Keratinocyte (primary cell): ENCODE results near the gene CHAC1. TPM values are rescaled to one million over a fixed set of nuclear protein-coding genes. Genes with fewer than 3 reads are reported as not detected.
A peak's percentile ranks its signal among the peaks of the same experiment; 100 is the strongest.

Source experiments
- DNase-seq: peaks from one replicate; pipeline ENCODE4 v3.0.0-alpha.2; 2011; ENCODE audit warnings: low read depth, missing footprints, low spot score
- FAIRE-seq: peaks from 2 replicates; lab custom pipeline; 2011; peaks lifted over from hg19 to GRCh38; lab: Jason Lieb, UNC
- H2AFZ ChIP-seq: 2 replicates; pipeline ENCODE4 v1.6.0; 2012; ENCODE audit warnings: low read length, control low read depth, inconsistent platforms; ENCODE audit not compliant: control insufficient read depth
- H3K27ac ChIP-seq: 2 replicates; pipeline ENCODE4 v1.5.1; 2011; ENCODE audit warnings: low read length; ENCODE audit not compliant: control insufficient read depth, insufficient read depth
- H3K27me3 ChIP-seq: 3 replicates; pipeline ENCODE4 v1.6.0; 2011; ENCODE audit warnings: low read length; ENCODE audit not compliant: control insufficient read depth, insufficient read depth; ENCODE audit errors: extremely low read depth
- H3K36me3 ChIP-seq, 2 experiments: 2 replicates in 1 of 2; 3 replicates in 1 of 2; pipeline ENCODE4 v1.5.1; 2011; ENCODE audit warnings: low read length in 2 of 2, mild to moderate bottlenecking in 1 of 2; ENCODE audit not compliant: control insufficient read depth in 2 of 2, insufficient read depth in 2 of 2; ENCODE audit errors: extremely low read depth in 1 of 2
- H3K4me1 ChIP-seq: 3 replicates; pipeline ENCODE4 v1.5.1; 2011; ENCODE audit warnings: low read length; ENCODE audit not compliant: control insufficient read depth, insufficient read depth; ENCODE audit errors: extremely low read depth
- H3K4me2 ChIP-seq: 3 replicates; pipeline ENCODE4 v1.6.0; 2011; ENCODE audit warnings: low read depth, low read length; ENCODE audit not compliant: control insufficient read depth, insufficient read depth; ENCODE audit errors: extremely low read depth
- H3K4me3 ChIP-seq, 3 experiments: fragments of 200-600 bp in 1 of 3; sonication (generic) in 1 of 3; 2 replicates in 2 of 3; 3 replicates in 1 of 3; pipeline ENCODE4 v1.5.1; 2011 to 2016; ENCODE audit warnings: low read length in 3 of 3, mild to moderate bottlenecking in 3 of 3, control low read depth in 2 of 3, inconsistent platforms in 1 of 3, low read depth in 1 of 3, mixed read lengths in 1 of 3, mixed run types in 1 of 3, moderate library complexity in 1 of 3; ENCODE audit not compliant: control insufficient read depth in 2 of 3, insufficient read depth in 2 of 3; ENCODE audit errors: extremely low read depth in 1 of 3
- H3K79me2 ChIP-seq: 2 replicates; pipeline ENCODE4 v1.6.0; 2012; ENCODE audit warnings: low read length; ENCODE audit not compliant: control insufficient read depth, insufficient read depth
- H3K9ac ChIP-seq: 3 replicates; pipeline ENCODE4 v1.6.0; 2011; ENCODE audit warnings: low read length; ENCODE audit not compliant: control insufficient read depth, insufficient read depth; ENCODE audit errors: extremely low read depth
- H3K9me1 ChIP-seq: 3 replicates; pipeline ENCODE4 v1.6.0; 2011; ENCODE audit warnings: low read length; ENCODE audit not compliant: control insufficient read depth, insufficient read depth; ENCODE audit errors: extremely low read depth
- H3K9me3 ChIP-seq: 2 replicates; pipeline ENCODE4 v1.5.1; 2012; ENCODE audit warnings: low read depth, low read length; ENCODE audit not compliant: control insufficient read depth
- H4K20me1 ChIP-seq: 3 replicates; pipeline ENCODE4 v1.6.0; 2011; ENCODE audit warnings: low read length; ENCODE audit not compliant: control insufficient read depth, insufficient read depth; ENCODE audit errors: extremely low read depth
- CTCF ChIP-seq, 3 experiments: IDR thresholded peaks in 1 of 3; conservative IDR thresholded peaks in 1 of 3; optimal IDR thresholded peaks in 1 of 3; 2 replicates in 2 of 3; 3 replicates in 1 of 3; pipeline versions ENCODE3 to v1.5.1; 2011; ENCODE audit warnings: low read length in 3 of 3, mild to moderate bottlenecking in 3 of 3, moderate library complexity in 2 of 3, control low read depth in 1 of 3, inconsistent platforms in 1 of 3; ENCODE audit not compliant: insufficient read depth in 2 of 3; ENCODE audit errors: extremely low read depth in 1 of 3
- EZH2 ChIP-seq: IDR thresholded peaks from one replicate; pipeline ENCODE4 v1.6.1; 2012; ENCODE audit warnings: inconsistent platforms, mild to moderate bottlenecking, low read length, moderate library complexity
- dilution Hi-C: fragments of 300-500 bp; cut with MboI; formaldehyde crosslinking; loops from one replicate; pipeline ENCODE4 v1.7.0; 2020; ENCODE audit warnings: low sequenced_read_pairs; ENCODE audit not compliant: extremely low pct_ligation_motif_present
- polyA plus RNA-seq, 5 experiments: library from polyadenylated mRNA; depleted of rRNA in 3 of 5; stranded (reverse) in 3 of 5; stranded (forward) in 1 of 5; unstranded in 1 of 5; fragments of >200 nt; gene quantifications; 1 replicate in 1 of 5; 2 replicates in 3 of 5; 3 replicates in 1 of 5; pipeline versions ENCODE4 v1.2.1 to v1.2.3, GENCODE V29; 2011 to 2012; ENCODE audit warnings: missing spikeins in 2 of 5, low read depth in 1 of 5, low replicate concordance in 1 of 5

The CHAC1 gene
- polyA plus RNA-seq, 1 donor (not counting 4 experiments of a cell fraction or from before 2014, with no cell fraction given): 6.4 TPM

GRCh38 chr15:40955141-40955903, 2.1 kb downstream of the CHAC1 start:
- TF ChIP-seq CTCF (optimal IDR thresholded peaks at IDR 0.05 in 1 of 3, IDR thresholded peaks at IDR 0.05 in 1 of 3, conservative IDR thresholded peaks at IDR 0.05 in 1 of 3; ENCODE audit: extremely low read depth in 1 of 3, insufficient read depth in 2 of 3, low read length in 3 of 3): no peak
- TF ChIP-seq EZH2: no peak
- H3K36me3 ChIP-seq: peaks cover 4 to 15% of the 10 kb centered on the region in 2 experiments
- H3K27ac ChIP-seq: no peak overlapping the region
- H4K20me1 ChIP-seq: peaks cover 3% of the 10 kb centered on the region
- FAIRE-seq: no peak
- no peak for DNase-seq
- H3K79me2 ChIP-seq: no peaks in the 10 kb centered on the region
- H2AFZ ChIP-seq: no peak overlapping the region
- no peak overlapping the region for H3K9ac ChIP-seq
- H3K9me1 ChIP-seq: no peaks in the 10 kb centered on the region
- no peaks in the 10 kb centered on the region for H3K9me3 ChIP-seq
- H3K4me3 ChIP-seq: peak overlapping the region in 1 of 3 experiments; percentile 87
- dilution Hi-C loops: no loop called here
- no peak overlapping the region for H3K4me2 ChIP-seq
- H3K27me3 ChIP-seq: no peaks in the 10 kb centered on the region
- H3K4me1 ChIP-seq: peaks cover 20% of the 10 kb centered on the region

GRCh38 chr15:40955930-40956540, 2.8 kb downstream of the CHAC1 start:
- H3K79me2 ChIP-seq: no peaks in the 10 kb centered on the region
- H3K9ac ChIP-seq: no peak overlapping the region
- no peak for DNase-seq
- H3K36me3 ChIP-seq: peaks cover 4 to 15% of the 10 kb centered on the region in 2 experiments
- peaks cover 3% of the 10 kb centered on the region for H4K20me1 ChIP-seq
- no peak overlapping the region for H3K4me3 ChIP-seq
- no peak for FAIRE-seq
- TF ChIP-seq EZH2 (no peak), CTCF (optimal IDR thresholded peaks at IDR 0.05 in 1 of 3, IDR thresholded peaks at IDR 0.05 in 1 of 3, conservative IDR thresholded peaks at IDR 0.05 in 1 of 3; ENCODE audit: extremely low read depth in 1 of 3, insufficient read depth in 2 of 3, low read length in 3 of 3) (no peak)
- H2AFZ ChIP-seq: no peak overlapping the region
- peaks cover 20% of the 10 kb centered on the region for H3K4me1 ChIP-seq
- no peak overlapping the region for H3K27ac ChIP-seq
- H3K9me1 ChIP-seq: no peaks in the 10 kb centered on the region
- peak overlapping the region; percentile 8 for H3K4me2 ChIP-seq
- no peaks in the 10 kb centered on the region for H3K9me3 ChIP-seq
- dilution Hi-C loops: no loop called here
- no peaks in the 10 kb centered on the region for H3K27me3 ChIP-seq
